Neural cell (in vitro differentiated cells): ENCODE measurements around the gene CUEDC1.

Experiments
- CTCF ChIP-seq: fragments of 450-650 bp; IDR thresholded peaks from 2 replicates; pipeline ENCODE4 v1.5.1; 2014; ENCODE audit warnings: antibody characterized with exemption, mild to moderate bottlenecking, moderate library complexity; ENCODE audit not compliant: poor library complexity, severe bottlenecking
- EP300 ChIP-seq: fragments of 450-650 bp; conservative IDR thresholded peaks from 2 replicates; pipeline ENCODE4 v1.6.1; 2014; ENCODE audit warnings: antibody characterized with exemption, mild to moderate bottlenecking, moderate library complexity; ENCODE audit not compliant: poor library complexity, severe bottlenecking
- EZH2 ChIP-seq: fragments of 200-600, 300-800 bp; shearing (Covaris generic), sonication (generic); IDR thresholded peaks from 2 replicates; pipeline ENCODE4 v1.6.1; 2014; ENCODE audit warnings: antibody characterized with exemption, low read length, borderline replicate concordance, mild to moderate bottlenecking; ENCODE audit not compliant: insufficient read depth, poor library complexity, severe bottlenecking

DNA sequence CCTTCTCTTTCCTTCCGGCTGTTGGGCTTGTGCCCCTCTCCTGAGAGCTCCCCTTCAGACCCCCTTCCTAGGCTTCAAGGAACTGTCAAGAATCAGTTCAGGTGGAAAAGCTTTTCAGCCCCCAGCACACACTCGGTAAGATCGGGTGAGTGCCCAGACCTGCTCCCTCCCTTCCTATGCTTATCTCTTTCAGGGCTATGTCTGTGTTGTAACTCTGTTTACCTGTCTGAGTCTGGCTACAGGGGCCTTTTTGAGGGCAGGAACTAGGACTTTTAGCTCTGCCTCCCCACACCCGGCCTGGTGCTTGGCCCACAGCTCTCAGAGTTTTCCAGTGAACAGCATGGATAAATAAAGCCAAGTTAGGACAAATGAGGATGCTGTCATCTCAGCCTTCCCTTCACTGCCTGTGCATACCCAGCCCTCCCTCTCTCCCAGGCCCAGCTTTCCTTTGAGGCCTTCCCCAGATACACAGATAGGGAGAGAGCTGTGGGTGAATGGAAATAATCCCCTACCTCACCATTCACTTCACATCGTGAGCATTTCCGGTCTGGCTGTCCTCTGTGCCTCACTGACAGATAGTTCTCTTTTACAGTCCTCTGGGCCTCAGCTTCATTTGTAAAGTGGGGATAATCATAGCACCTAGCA, 99.7 kb downstream of the CUEDC1 start:
- TF ChIP-seq CTCF, result no peak
- no peak for TF ChIP-seq EP300
- TF ChIP-seq EZH2, result no peak
